ENCODE results near the gene TMEM179B.
"Not testable (repeated sequence)": the region's sequence is repeated elsewhere in the genome, so short reads cannot be mapped to it uniquely, and the experiment has no call there.

The TMEM179B gene

GRCh38 chr11:62787005-62787759 lies at the start of gene TMEM179B:
Gene TMEM179B, plus strand, starts transcription at chr11:62787402. Its CDS starts 30 bp downstream, at chr11:62787432.
- DNase-seq (ENCODE audit: low read depth in 2 of 2), result peak; percentile 93 to 97

GRCh38 chr11:62747475-62748160 lies 39.6 kb upstream of the TMEM179B start:
- DNase-seq (ENCODE audit: low read depth in 2 of 2), result no peak

GRCh38 chr11:62749931-62750330 lies 37.3 kb upstream of the TMEM179B start:
- DNase-seq (ENCODE audit: low read depth in 2 of 2), result not testable (repeated sequence)

- no peak for DNase-seq (ENCODE audit: low read depth in 2 of 2)
Observed at GRCh38 chr11:62752177-62752785, 34.9 kb upstream of the TMEM179B start.

GRCh38 chr11:62752994-62753735 lies 34.0 kb upstream of the TMEM179B start:
- DNase-seq (ENCODE audit: low read depth in 2 of 2), result no peak

GRCh38 chr11:62753736-62754603 lies 33.2 kb upstream of the TMEM179B start, which contains the start of gene ZBTB3:
Gene ZBTB3, minus strand, starts transcription at chr11:62754160. Its CDS starts 496 bp downstream, at chr11:62753664.
- peak; percentile 94 to 96 for DNase-seq (ENCODE audit: low read depth in 2 of 2)

- no peak for DNase-seq (ENCODE audit: low read depth in 2 of 2)
Observed at GRCh38 chr11:62755086-62755615, 32.1 kb upstream of the TMEM179B start.

GRCh38 chr11:62757846-62758788 lies 29.1 kb upstream of the TMEM179B start:
- DNase-seq (ENCODE audit: low read depth in 2 of 2), result no peak

GRCh38 chr11:62760867-62761227 lies 26.4 kb upstream of the TMEM179B start:
- DNase-seq (ENCODE audit: low read depth in 2 of 2), result not testable (repeated sequence)

GRCh38 chr11:62770778-62771143 lies 16.4 kb upstream of the TMEM179B start:
- no peak for DNase-seq (ENCODE audit: low read depth in 2 of 2)

- peak; percentile 85 to 91 for DNase-seq (ENCODE audit: low read depth in 2 of 2)
Observed at GRCh38 chr11:62771144-62772021, 15.8 kb upstream of the TMEM179B start, which contains the start of gene TAF6L. Gene TAF6L, plus strand, starts transcription at chr11:62771396. Its CDS starts 4,388 bp downstream, at chr11:62775784.

GRCh38 chr11:62774407-62774806 lies 12.8 kb upstream of the TMEM179B start:
- DNase-seq (ENCODE audit: low read depth in 2 of 2), result no peak

GRCh38 chr11:62775646-62776045 lies 11.6 kb upstream of the TMEM179B start:
- no peak for DNase-seq (ENCODE audit: low read depth in 2 of 2)

GRCh38 chr11:62777389-62777788 lies 9.8 kb upstream of the TMEM179B start:
- no peak for DNase-seq (ENCODE audit: low read depth in 2 of 2)

GRCh38 chr11:62778441-62778840 lies 8.8 kb upstream of the TMEM179B start:
- DNase-seq (ENCODE audit: low read depth in 2 of 2), result no peak

GRCh38 chr11:62782753-62783152 lies 4.4 kb upstream of the TMEM179B start:
- no peak for DNase-seq (ENCODE audit: low read depth in 2 of 2)

- DNase-seq (ENCODE audit: low read depth in 2 of 2), result peak; percentile 69 to 77
Observed at GRCh38 chr11:62786318-62787004, 741 bp upstream of the TMEM179B start.

- DNase-seq (ENCODE audit: low read depth in 2 of 2), result no peak
Observed at GRCh38 chr11:62788991-62789390, 1.8 kb downstream of the TMEM179B start.

Data from stimulated activated CD4-positive, alpha-beta T cell treated with anti-CD3 and anti-CD28 coated beads, Interleukin-1b, Interleukin-23, amount 100 ng/mL, for 4 hours (primary cell).